GM12878 (cell line): ENCODE results near the gene OPN3. TPM values are rescaled to one million over a fixed set of nuclear protein-coding genes. Genes with fewer than 3 reads are reported as not detected.

Experiments used
- ATAC-seq: fragments of 200-7000 bp; cut with Tn5 transposase; 3 replicates; pipeline ENCODE4 v1.9.1; 2020; ENCODE audit warnings: mild to moderate bottlenecking, moderate library complexity
- BruUV-seq: library from RNA; stranded (reverse); fragments of 400-500 nt; replicated peaks from 2 replicates; lab custom pipeline; 2021; lab: Mats Ljungman, UMichigan
- CTCF ChIA-PET: fragments of 300-600 bp; sonication (Branson Sonifier 250); formaldehyde crosslinking; extraction: SDS; loops from one replicate; lab custom pipeline; 2021; ENCODE audit warnings: inconsistent platforms; lab: Yijun Ruan, JAX
- POLR2A ChIA-PET: fragments of 350-600 bp; formaldehyde crosslinking; extraction: SDS; loops from one replicate; lab custom pipeline; 2021; ENCODE audit warnings: inconsistent platforms; lab: Charles Lee
- RAD21 ChIA-PET: fragments of 300-600 bp; sonication (Branson Sonifier 250); formaldehyde crosslinking; loops from one replicate; lab custom pipeline; 2023; ENCODE audit warnings: antibody characterized with exemption; ENCODE audit not compliant: unreplicated experiment; lab: Charles Lee
- SMC1A ChIA-PET: fragments of 300-600 bp; sonication (Branson Sonifier 250); formaldehyde crosslinking; loops from one replicate; lab custom pipeline; 2023; ENCODE audit not compliant: unreplicated experiment, uncharacterized antibody; lab: Charles Lee
- DNase-seq: peaks from one replicate; pipeline ENCODE4 v3.0.0-alpha.2; 2011; ENCODE audit warnings: low read depth, low spot score
- FAIRE-seq: peaks from 3 replicates; lab custom pipeline; 2011; peaks lifted over from hg19 to GRCh38; lab: Jason Lieb, UNC
- H2AFZ ChIP-seq: 2 replicates; pipeline ENCODE4 v1.6.0; 2011; ENCODE audit warnings: low read depth, low read length, control low read depth; ENCODE audit not compliant: control insufficient read depth
- H3K27ac ChIP-seq: 2 replicates; pipeline ENCODE4 v1.5.1; 2011; ENCODE audit warnings: control low read depth; ENCODE audit not compliant: control insufficient read depth, insufficient read depth
- H3K27me3 ChIP-seq, 2 experiments: replicated peaks in 1 of 2; 2 replicates each; pipeline versions ENCODE4 v1.6.0 to v1.6.1; 2011; ENCODE audit warnings: low read length in 1 of 2; ENCODE audit not compliant: control insufficient read depth in 2 of 2, insufficient read depth in 2 of 2
- H3K36me3 ChIP-seq, 2 experiments: 2 replicates each; pipeline ENCODE4 v1.5.1; 2011; ENCODE audit warnings: low read length in 1 of 2; ENCODE audit not compliant: control insufficient read depth in 2 of 2, insufficient read depth in 2 of 2
- H3K4me1 ChIP-seq: 2 replicates; pipeline ENCODE4 v1.6.1; 2011; ENCODE audit warnings: mild to moderate bottlenecking, low read length, moderate library complexity, mixed read lengths; ENCODE audit not compliant: control insufficient read depth, insufficient read depth
- H3K4me2 ChIP-seq: 2 replicates; pipeline ENCODE4 v1.6.0; 2011; ENCODE audit warnings: control low read depth; ENCODE audit not compliant: control insufficient read depth, insufficient read depth
- H3K4me3 ChIP-seq: fragments of 200-600 bp; sonication (generic); 2 replicates; pipeline ENCODE4 v1.5.1; 2016
- H3K79me2 ChIP-seq: 2 replicates; pipeline ENCODE4 v1.6.0; 2011; ENCODE audit warnings: low read length; ENCODE audit not compliant: control insufficient read depth, insufficient read depth
- H3K9ac ChIP-seq: 2 replicates; pipeline ENCODE4 v1.8.0; 2011; ENCODE audit warnings: low read length, control low read depth, mixed read lengths; ENCODE audit not compliant: control insufficient read depth, insufficient read depth
- H3K9me3 ChIP-seq: replicated peaks from 3 replicates; pipeline ENCODE4 v1.5.1; 2011; ENCODE audit warnings: mild to moderate bottlenecking, low read length; ENCODE audit not compliant: control insufficient read depth, insufficient read depth
- H4K20me1 ChIP-seq: 2 replicates; pipeline ENCODE4 v1.6.0; 2011; ENCODE audit not compliant: control insufficient read depth, insufficient read depth
- CBX5 ChIP-seq: sonication (generic); IDR thresholded peaks from 2 replicates; pipeline ENCODE4 v1.6.1; 2016; ENCODE audit warnings: low read depth, moderate library complexity, mild to moderate bottlenecking, inconsistent platforms
- CREB1 ChIP-seq: IDR thresholded peaks from 2 replicates; pipeline ENCODE4 v1.6.1; 2012; ENCODE audit warnings: low read depth, mild to moderate bottlenecking, inconsistent platforms
- DPF2 ChIP-seq: fragments of 450-650 bp; IDR thresholded peaks from 2 replicates; pipeline ENCODE4 v1.6.1; 2017; ENCODE audit warnings: mild to moderate bottlenecking
- HDGF ChIP-seq: fragments of 450-650 bp; IDR thresholded peaks from 2 replicates; pipeline ENCODE4 v1.6.1; 2016; ENCODE audit warnings: antibody characterized with exemption
- JUNB ChIP-seq: IDR thresholded peaks from 2 replicates; pipeline ENCODE4 v1.6.1; 2016; ENCODE audit warnings: antibody characterized with exemption, mild to moderate bottlenecking
- MEF2B ChIP-seq: fragments of 450-650 bp; IDR thresholded peaks from 2 replicates; pipeline ENCODE4 v1.6.1; 2018; ENCODE audit warnings: mild to moderate bottlenecking, moderate library complexity; ENCODE audit not compliant: partially characterized antibody, poor library complexity, severe bottlenecking
- PML ChIP-seq: IDR thresholded peaks from 2 replicates; pipeline ENCODE4 v1.6.1; 2012; ENCODE audit warnings: low read length, inconsistent platforms
- RAD21 ChIP-seq: IDR thresholded peaks from 2 replicates; pipeline ENCODE4 v1.6.1; 2011; ENCODE audit warnings: mild to moderate bottlenecking, low read depth, low read length, moderate library complexity; ENCODE audit not compliant: insufficient read depth
- SMC3 ChIP-seq: IDR thresholded peaks from 2 replicates; pipeline ENCODE4 v1.6.1; 2011; ENCODE audit warnings: low read length, improper control_type of control experiment, borderline replicate concordance
- SPI1 ChIP-seq: IDR thresholded peaks from 2 replicates; pipeline ENCODE4 v1.6.1; 2011; ENCODE audit warnings: low read depth, mild to moderate bottlenecking, low read length, moderate library complexity, borderline replicate concordance; ENCODE audit not compliant: insufficient read depth
- STAT3 ChIP-seq: IDR thresholded peaks from 2 replicates; pipeline ENCODE4 v1.6.1; 2011; ENCODE audit warnings: low read depth, low read length, improper control_type of control experiment
- WGBS: methylation state at CpG from one replicate; pipeline ENCODE4 v1.1.6; 2016; ENCODE audit warnings: low lambda C conversion rate; ENCODE audit not compliant: insufficient replicate concordance, insufficient coverage; ENCODE audit errors: missing lambda C conversion rate; 5-methylcytosine and 5-hydroxymethylcytosine counted together
- in situ Hi-C: fragments of 300-500 bp; cut with MboI; formaldehyde crosslinking; loops from 9 replicates; pipeline ENCODE4 v1.14.3; 2018; ENCODE audit warnings: mixed read lengths
- intact Hi-C: fragments of 100-400 bp; cut with micrococcal nuclease; formaldehyde crosslinking; loops from one replicate; pipeline ENCODE4 v1.14.2; 2022; ENCODE audit not compliant: unreplicated experiment
- polyA plus RNA-seq, 11 experiments: library from polyadenylated mRNA; depleted of rRNA in 4 of 11; unstranded in 6 of 11; stranded (reverse) in 5 of 11; fragments of >200 nt; fragmentation: Nextera tagmentation in 4 of 11; fragmentation: Illumina TruSeq in 1 of 11; extraction: Ambion mirVana in 4 of 11; extraction: Trizol in 1 of 11; gene quantifications; 1 replicate in 1 of 11; 2 replicates in 10 of 11; pipeline versions ENCODE4 v1.2.1 to v1.2.3, GENCODE V29; 2011 to 2016; ENCODE audit warnings: inconsistent platforms in 2 of 11, missing spikeins in 2 of 11, low read depth in 1 of 11
- total RNA-seq, 4 experiments: library from RNA; depleted of rRNA in 3 of 4; stranded (reverse); fragments of >200 nt in 3 of 4; fragmentation: Illumina TruSeq in 1 of 4; extraction: Trizol in 1 of 4; gene quantifications; 2 replicates each; pipeline versions ENCODE4 v1.2.1 to v1.2.3, GENCODE V29; 2013 to 2021
- TF ChIP-seq, protein P1 (sequence below), 3 experiments: IDR thresholded peaks in 2 of 3; conservative IDR thresholded peaks in 1 of 3; 2 replicates each; pipeline ENCODE4 v1.5.1; 2011; ENCODE audit warnings: low read depth in 3 of 3, low read length in 3 of 3, mild to moderate bottlenecking in 3 of 3, control low read depth in 2 of 3, moderate library complexity in 2 of 3, inconsistent platforms in 1 of 3, mixed read lengths in 1 of 3; ENCODE audit not compliant: control insufficient read depth in 2 of 3, insufficient read depth in 1 of 3; ENCODE audit errors: extremely low read depth in 1 of 3
- TF ChIP-seq, protein P2 (sequence below): fragments of 450-650 bp; IDR thresholded peaks from 2 replicates; pipeline ENCODE4 v1.6.1; 2017; ENCODE audit warnings: borderline replicate concordance

The OPN3 gene
- total and polyA plus RNA-seq, 10 of the 15 experiments (the other 5 are each of a cell fraction or from before 2014, with no cell fraction given), result 0.26 to 12.2 (median 7.4) TPM

DNA sequence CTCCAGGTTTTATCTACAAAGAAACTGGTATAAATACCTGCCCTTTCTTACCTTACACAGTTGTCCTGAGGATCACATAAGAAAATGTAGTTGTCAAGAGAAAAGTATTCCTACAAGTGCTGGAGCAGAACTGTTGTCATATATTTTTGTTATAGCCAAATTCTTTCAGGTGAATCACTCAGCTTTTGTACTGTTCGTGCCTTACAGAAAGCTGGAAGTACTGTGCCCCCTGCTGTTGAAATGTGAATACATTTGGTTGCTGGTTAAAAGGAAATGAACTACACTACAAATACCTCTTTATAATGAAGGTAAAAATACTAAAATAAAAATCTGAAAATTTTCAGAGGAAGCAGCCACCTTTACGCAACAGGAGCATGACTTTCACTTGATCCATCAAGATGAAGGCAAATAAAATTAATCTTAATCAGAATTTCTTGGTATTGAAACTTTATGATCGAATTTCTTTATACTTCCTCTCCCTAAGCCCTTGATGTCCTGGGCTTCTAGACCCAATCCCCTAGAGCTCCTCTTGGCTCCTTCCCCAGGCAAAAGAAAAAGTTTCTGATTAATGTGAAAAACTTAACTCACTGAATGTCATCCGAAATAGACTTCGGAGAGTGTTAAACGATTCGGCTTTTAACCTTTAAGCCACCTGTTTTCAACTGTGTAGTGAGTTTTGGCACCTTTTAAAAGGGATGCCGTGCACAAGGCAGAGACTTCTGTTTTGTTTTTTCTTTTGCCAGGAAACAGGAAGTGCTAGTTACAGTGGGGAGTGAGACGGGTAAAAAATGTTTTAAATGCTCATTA, 12.5 kb downstream of the OPN3 start:
- Histone ChIP-seq H3K4me1 (peaks cover 3% of the 10 kb centered on the region), H4K20me1 (no peaks in the 10 kb centered on the region), H3K27me3 (no peaks in the 10 kb centered on the region), H3K36me3 (no peaks in the 10 kb centered on the region), H2AFZ (peak overlapping the region; percentile 81), H3K27ac (peak overlapping the region; percentile 66)
- no TSS peak for BruUV-seq
- FAIRE-seq, result no peak
- peak; percentile 35 for DNase-seq
- ChIA-PET POLR2A (interaction anchor here (0.6 kb wide), 1 partner anchor 181 kb away, joined by 10 read pairs; no protein-coding TSS in a partner anchor), CTCF (interaction anchor here (1.0 to 2.9 kb wide), 12 partner anchors 10 to 740 kb away, joined by 3 to 59 read pairs (median 6); partner anchors contain the start of gene KMO)
- 25% methylated on average over 9 of the region's 9 CpGs for WGBS
- intact Hi-C loops, result loop anchor here (1.0 kb wide), 1 partner anchor 96 kb away; no protein-coding TSS in a partner anchor
- ATAC-seq, result peak; percentile 92
- TF ChIP-seq DPF2, result no peak
- TF ChIP-seq MEF2B, result no peak
- TF ChIP-seq CBX5, result no peak
- peak; percentile 79 for TF ChIP-seq SMC3
- 0 out of 2 replicates have a peak, but pooled peaks have one; percentile 28 for TF ChIP-seq PML
- no peak for TF ChIP-seq JUNB
- TF ChIP-seq RAD21, result peak; percentile 80
- TF ChIP-seq CREB1, result no peak
- TF ChIP-seq, protein P1, sequence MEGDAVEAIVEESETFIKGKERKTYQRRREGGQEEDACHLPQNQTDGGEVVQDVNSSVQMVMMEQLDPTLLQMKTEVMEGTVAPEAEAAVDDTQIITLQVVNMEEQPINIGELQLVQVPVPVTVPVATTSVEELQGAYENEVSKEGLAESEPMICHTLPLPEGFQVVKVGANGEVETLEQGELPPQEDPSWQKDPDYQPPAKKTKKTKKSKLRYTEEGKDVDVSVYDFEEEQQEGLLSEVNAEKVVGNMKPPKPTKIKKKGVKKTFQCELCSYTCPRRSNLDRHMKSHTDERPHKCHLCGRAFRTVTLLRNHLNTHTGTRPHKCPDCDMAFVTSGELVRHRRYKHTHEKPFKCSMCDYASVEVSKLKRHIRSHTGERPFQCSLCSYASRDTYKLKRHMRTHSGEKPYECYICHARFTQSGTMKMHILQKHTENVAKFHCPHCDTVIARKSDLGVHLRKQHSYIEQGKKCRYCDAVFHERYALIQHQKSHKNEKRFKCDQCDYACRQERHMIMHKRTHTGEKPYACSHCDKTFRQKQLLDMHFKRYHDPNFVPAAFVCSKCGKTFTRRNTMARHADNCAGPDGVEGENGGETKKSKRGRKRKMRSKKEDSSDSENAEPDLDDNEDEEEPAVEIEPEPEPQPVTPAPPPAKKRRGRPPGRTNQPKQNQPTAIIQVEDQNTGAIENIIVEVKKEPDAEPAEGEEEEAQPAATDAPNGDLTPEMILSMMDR (IDR thresholded peaks at IDR 0.05 in 2 of 3, conservative IDR thresholded peaks at IDR 0.05 in 1 of 3; ENCODE audit: control insufficient read depth in 2 of 3, extremely low read depth in 1 of 3, insufficient read depth in 1 of 3, low read depth in 3 of 3, low read length in 3 of 3), result peak; percentile 50 to 66 (median 64); a peak in 5 of 6 replicates
- TF ChIP-seq, protein P2, sequence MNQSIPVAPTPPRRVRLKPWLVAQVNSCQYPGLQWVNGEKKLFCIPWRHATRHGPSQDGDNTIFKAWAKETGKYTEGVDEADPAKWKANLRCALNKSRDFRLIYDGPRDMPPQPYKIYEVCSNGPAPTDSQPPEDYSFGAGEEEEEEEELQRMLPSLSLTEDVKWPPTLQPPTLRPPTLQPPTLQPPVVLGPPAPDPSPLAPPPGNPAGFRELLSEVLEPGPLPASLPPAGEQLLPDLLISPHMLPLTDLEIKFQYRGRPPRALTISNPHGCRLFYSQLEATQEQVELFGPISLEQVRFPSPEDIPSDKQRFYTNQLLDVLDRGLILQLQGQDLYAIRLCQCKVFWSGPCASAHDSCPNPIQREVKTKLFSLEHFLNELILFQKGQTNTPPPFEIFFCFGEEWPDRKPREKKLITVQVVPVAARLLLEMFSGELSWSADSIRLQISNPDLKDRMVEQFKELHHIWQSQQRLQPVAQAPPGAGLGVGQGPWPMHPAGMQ, result no peak
- no peak for TF ChIP-seq HDGF
- no peak for TF ChIP-seq STAT3
- peak; percentile 58 for TF ChIP-seq SPI1
- TF ChIP-seq, all 136 proteins: peak for 5
- Histone ChIP-seq H3K9ac (peak overlapping the region; percentile 53), H3K4me2 (peak overlapping the region; percentile 84), H3K9me3 (no peaks in the 10 kb centered on the region), H3K79me2 (no peaks in the 10 kb centered on the region; the same call in 1 of the 2 replicates), H3K4me3 (peak overlapping the region; percentile 12; the same call in 1 of the 2 replicates)
- ChIA-PET SMC1A (interaction anchor here (1.3 to 2.3 kb wide), 6 partner anchors 8 to 103 kb away, joined by 3 to 28 read pairs (median 4); partner anchors contain the start of gene KMO), RAD21 (interaction anchor here (3.0 kb wide), 1 partner anchor 17 kb away, joined by 23 read pairs; no protein-coding TSS in a partner anchor)
- in situ Hi-C loops, result loop anchor here (5.0 kb wide), 1 partner anchor 95 kb away; the partner anchor contains the start of gene KMO
